Testis (tissue), 2 donors: ENCODE data around the gene POLQ.

ENCODE experiments used
- POLR2A ChIP-seq: fragments of 450-650 bp; IDR thresholded peaks from one replicate; pipeline ENCODE4 v1.6.1; 2017; ENCODE audit warnings: antibody characterized with exemption, mild to moderate bottlenecking, moderate library complexity
- TF ChIP-seq, protein P1 (sequence below), 3 experiments: fragments of 450-650 bp in 2 of 3; fragments of 200-600 bp in 1 of 3; sonication (generic) in 1 of 3; IDR thresholded peaks; one replicate each; pipeline ENCODE4 v1.5.1; 2016 to 2019; ENCODE audit warnings: antibody characterized with exemption in 3 of 3, mild to moderate bottlenecking in 2 of 3, moderate library complexity in 1 of 3

DNA sequence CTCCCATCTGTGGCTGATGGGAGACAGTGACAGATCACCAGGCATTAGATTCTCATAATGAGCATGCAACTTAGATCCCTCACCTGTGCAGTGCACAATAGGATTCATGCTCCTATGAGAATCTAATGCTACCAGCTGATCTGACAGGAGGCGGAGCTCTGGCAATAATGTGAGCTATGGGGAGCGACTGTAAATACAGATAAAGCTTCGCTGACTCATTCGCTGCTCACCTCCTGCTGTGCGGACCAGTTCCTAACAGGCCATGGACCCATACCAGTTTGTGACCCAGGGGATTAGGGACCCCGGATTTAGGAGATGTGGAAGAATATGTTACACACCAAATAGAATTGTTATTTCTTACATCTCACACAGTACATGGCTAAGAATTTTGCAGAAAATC lies 28.7 kb upstream of the POLQ start:
- TF ChIP-seq, protein P1, sequence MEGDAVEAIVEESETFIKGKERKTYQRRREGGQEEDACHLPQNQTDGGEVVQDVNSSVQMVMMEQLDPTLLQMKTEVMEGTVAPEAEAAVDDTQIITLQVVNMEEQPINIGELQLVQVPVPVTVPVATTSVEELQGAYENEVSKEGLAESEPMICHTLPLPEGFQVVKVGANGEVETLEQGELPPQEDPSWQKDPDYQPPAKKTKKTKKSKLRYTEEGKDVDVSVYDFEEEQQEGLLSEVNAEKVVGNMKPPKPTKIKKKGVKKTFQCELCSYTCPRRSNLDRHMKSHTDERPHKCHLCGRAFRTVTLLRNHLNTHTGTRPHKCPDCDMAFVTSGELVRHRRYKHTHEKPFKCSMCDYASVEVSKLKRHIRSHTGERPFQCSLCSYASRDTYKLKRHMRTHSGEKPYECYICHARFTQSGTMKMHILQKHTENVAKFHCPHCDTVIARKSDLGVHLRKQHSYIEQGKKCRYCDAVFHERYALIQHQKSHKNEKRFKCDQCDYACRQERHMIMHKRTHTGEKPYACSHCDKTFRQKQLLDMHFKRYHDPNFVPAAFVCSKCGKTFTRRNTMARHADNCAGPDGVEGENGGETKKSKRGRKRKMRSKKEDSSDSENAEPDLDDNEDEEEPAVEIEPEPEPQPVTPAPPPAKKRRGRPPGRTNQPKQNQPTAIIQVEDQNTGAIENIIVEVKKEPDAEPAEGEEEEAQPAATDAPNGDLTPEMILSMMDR (IDR thresholded peaks at IDR 0.05), result no peak
- no peak for TF ChIP-seq POLR2A
